Heart left ventricle (tissue), 16 donors: Measurements from ENCODE around the gene WNT10A. TPM values are rescaled to one million over a fixed set of nuclear protein-coding genes. Genes with fewer than 3 reads are reported as not detected.
A peak's percentile ranks its signal among the peaks of the same experiment; 100 is the strongest.

Experiments used
- ATAC-seq, 4 donors: fragments of 200-7000 bp; cut with Tn5 transposase; one replicate each; pipeline ENCODE4 v1.9.1; 2020 to 2022; ENCODE audit warnings: moderate library complexity in 4 of 4, mild to moderate bottlenecking in 3 of 4, moderate number of reproducible peaks in 1 of 4
- DNase-seq, 5 donors: peaks; one replicate each; pipeline ENCODE4 v3.0.0-alpha.2; 2020
- H3K27ac ChIP-seq, 12 donors: fragments of 200-600 bp; sonication (generic) in 4 of 12; one replicate each; pipeline versions ENCODE4 v1.5.0 to v1.8.0; 2016 to 2022; ENCODE audit warnings: mild to moderate bottlenecking in 2 of 12
- H3K27me3 ChIP-seq, 9 donors: fragments of 200-600 bp; sonication (generic) in 2 of 9; one replicate each; pipeline versions ENCODE4 v1.5.1 to v1.8.0; 2016 to 2022; ENCODE audit warnings: mild to moderate bottlenecking in 3 of 9
- H3K36me3 ChIP-seq, 9 donors: fragments of 200-600 bp; sonication (generic) in 2 of 9; one replicate each; pipeline versions ENCODE4 v1.5.0 to v1.8.0; 2018 to 2022; ENCODE audit warnings: mild to moderate bottlenecking in 2 of 9
- H3K4me1 ChIP-seq, 12 donors: fragments of 200-600 bp; sonication (generic) in 4 of 12; one replicate each; pipeline versions ENCODE4 v1.5.0 to v1.8.0; 2016 to 2022; ENCODE audit warnings: mild to moderate bottlenecking in 3 of 12
- H3K4me3 ChIP-seq, 12 donors: fragments of 200-600 bp; sonication (generic) in 4 of 12; one replicate each; pipeline versions ENCODE4 v1.5.0 to v1.8.0; 2017 to 2022; ENCODE audit warnings: mild to moderate bottlenecking in 9 of 12, moderate library complexity in 4 of 12
- H3K9me3 ChIP-seq, 12 donors: fragments of 200-600 bp; sonication (generic) in 4 of 12; one replicate each; pipeline versions ENCODE4 v1.5.0 to v1.8.0; 2016 to 2022; ENCODE audit warnings: mild to moderate bottlenecking in 1 of 12
- CTCF ChIP-seq, 12 donors: fragments of 200-600 bp; sonication (generic) in 4 of 12; IDR thresholded peaks; one replicate each; pipeline versions ENCODE4 v1.5.0 to v1.8.0; 2018 to 2022; ENCODE audit warnings: antibody characterized with exemption in 12 of 12, mild to moderate bottlenecking in 5 of 12
- POLR2A ChIP-seq, 2 donors: fragments of 450-650 bp; IDR thresholded peaks; one replicate each; pipeline ENCODE4 v1.6.1; 2017; ENCODE audit warnings: antibody characterized with exemption in 2 of 2, mild to moderate bottlenecking in 2 of 2, moderate library complexity in 2 of 2
- WGBS, 4 donors: extraction: QIAGEN DNeasy Blood & Tissue Kit in 2 of 4; methylation state at CpG; one replicate each; pipeline versions ENCODE4 v1.1.5 to v1.1.7; 2013 to 2018; 5-methylcytosine and 5-hydroxymethylcytosine counted together
- intact Hi-C, 10 donors: fragments of 100-400 bp; cut with DNase I; formaldehyde crosslinking; loops; one replicate each; pipeline versions ENCODE4 v1.11.1 to v1.14.2; 2022
- long read RNA-seq, 3 donors: library from polyadenylated mRNA; unstranded; transcript quantifications; one replicate each; pipeline ENCODE4 v2.0.0, GENCODE V29; 2020 to 2021
- polyA plus RNA-seq, 2 donors: library from polyadenylated mRNA; stranded (reverse); fragments of 200-250 nt; gene quantifications; one replicate each; pipeline ENCODE4 v1.2.3, GENCODE V29; 2013
- total RNA-seq, 9 donors: library from RNA; depleted of rRNA in 2 of 9; stranded (reverse); fragments of >200 nt in 2 of 9; fragmentation: NEBNext Ultra II Directional in 3 of 9; extraction: Animal tissue kit (Norgen Biotek cat#: 25700) in 3 of 9; gene quantifications; one replicate each; pipeline versions ENCODE4 v1.1.0 to v1.2.4, GENCODE V29; 2016 to 2023
- donor health status: ischemic (EF 13 %, LVEDD 7.1; RV severe dilation, severe dysfunction).
- donor health status: healthy with polysubstance abuse.
- donor health status: DM: no; HTN: yes; CAD: no.
- donor health status: DM: no; HTN: no; CAD: no.
- donor health status: ischemic (EF 25% LVEDD 6.9; RV normal size, moderate dysfunction).
- donor health status: ischemic (EF 25% LVEDD 5.7; RV mildly dilated, moderate dysfunction).
- donor health status: healthy.
- donor health status: DM: yes; HTN: yes; CAD: no.
- donor health status: ischemic (EF 35%, LVEDD 5.7; RV mildly dilated, moderate dysfunction).
- donor health status: nonischemic (EF 11% LVEDD 7.7; RV severe dilation, severe dysfunction).
- donor health status: DM: yes; HTN: yes; CAD: no.
- donor health status: PGD.
- donor health status: ischemic (EF 29% LVEDD 5.4; RV normal size, mild dysfunction).
- donor health status: nonischemic (EF 23%, LVEDD 6.1; RV moderate dilation, normal function).

The WNT10A gene
- 1 to 10 TPM in 1 of 9 donors, under 1 TPM in 1, not detected in 7; 0.16 to 1.3 TPM for total RNA-seq
- polyA plus RNA-seq = under 1 TPM in 1 of 2 donors, not detected in 1; 0.08 TPM
- long read RNA-seq, donor 1 = 0 reads
- long read RNA-seq, donor 2 = 0 reads
- long read RNA-seq, donor 3 = 0 reads

- Histone ChIP-seq H3K9me3 (no peaks in the 10 kb centered on the region), H3K27ac (no peak within 1 kb of the TSS), H3K4me1 (peaks cover 0 to 38% (median 18%) of the 10 kb centered on the region in 12 donors), H3K27me3 (peaks cover 34 to 99% (median 73%) of the 10 kb centered on the region in 9 donors), H3K4me3 (peak within 1 kb of the TSS in 10 of 12 donors; percentile 1 to 46 (median 22)), H3K36me3 (no peaks in the 10 kb centered on the region)
- WGBS, 4 donors = 0 to 11% (median 2%) methylated on average over 7 to 58 of the region's 58 CpGs
- peak in 1 of 5 donors; percentile 68 for DNase-seq
- peak in 1 of 4 donors; percentile 4 for ATAC-seq
- intact Hi-C loops = no loop called here
- TF ChIP-seq CTCF (IDR thresholded peaks at IDR 0.05) (no peak), POLR2A (IDR thresholded peaks at IDR 0.05) (no peak)
Measured at GRCh38 chr2:218880102-218880858, at the start of gene WNT10A. Gene WNT10A, plus strand, starts transcription at chr2:218880852. Its CDS starts 144 bp downstream, at chr2:218880996.

GRCh38 chr2:218831378-218831990, 49.2 kb upstream of the WNT10A start, which contains the start of gene PRKAG3:
Gene PRKAG3, minus strand, starts transcription at chr2:218831803.
- H3K4me1 ChIP-seq = peaks cover 0 to 32% (median 6%) of the 10 kb centered on the region in 12 donors
- intact Hi-C loops = loop anchor here in 1 of 10 donors (5.0 kb wide), 1 partner anchor 84 kb away; no protein-coding TSS in a partner anchor

GRCh38 chr2:218832081-218832480, 48.6 kb upstream of the WNT10A start:
- intact Hi-C loops = loop anchor here in 1 of 10 donors (5.0 kb wide), 1 partner anchor 85 kb away; no protein-coding TSS in a partner anchor
- peaks cover 0 to 40% (median 0%) of the 10 kb centered on the region in 9 donors for H3K27me3 ChIP-seq
- no peak overlapping the region for H3K4me3 ChIP-seq

More at GRCh38 chr2:218831378-218831990, 49.2 kb upstream of the WNT10A start, which contains the start of gene PRKAG3:
- Histone ChIP-seq H3K27ac (peak within 1 kb of the TSS; percentile 17 to 90 (median 68)), H3K27me3 (peaks cover 0 to 38% (median 0%) of the 10 kb centered on the region in 9 donors), H3K4me3 (no peak within 1 kb of the TSS), H3K36me3 (no peaks in the 10 kb centered on the region), H3K9me3 (no peaks in the 10 kb centered on the region)
- TF ChIP-seq CTCF (IDR thresholded peaks at IDR 0.05) (no peak), POLR2A (IDR thresholded peaks at IDR 0.05) (no peak)
- peak in 3 of 5 donors; percentile 18 to 68 (median 50) for DNase-seq
- 60 to 75% (median 71%) methylated on average over 12 to 18 of the region's 18 CpGs for WGBS, 4 donors
- ATAC-seq = peak in 3 of 4 donors; percentile 30 to 59 (median 34)

More at GRCh38 chr2:218832081-218832480, 48.6 kb upstream of the WNT10A start:
- H3K4me1 ChIP-seq = peaks cover 0 to 32% (median 6%) of the 10 kb centered on the region in 12 donors
- no peaks in the 10 kb centered on the region for H3K36me3 ChIP-seq
- ATAC-seq = peak in 3 of 4 donors; percentile 17 to 31 (median 29)
- WGBS, 4 donors = 65 to 84% (median 76%) methylated on average over 3 of the region's 3 CpGs
- no peak for TF ChIP-seq CTCF (IDR thresholded peaks at IDR 0.05)
- no peak for TF ChIP-seq POLR2A (IDR thresholded peaks at IDR 0.05)
- peak overlapping the region; percentile 17 to 90 (median 68) for H3K27ac ChIP-seq
- no peak for DNase-seq
- peaks cover 0 to 3% (median under 1%) of the 10 kb centered on the region in 12 donors for H3K9me3 ChIP-seq
